Upper lobe of left lung (tissue), 6 donors: ENCODE data around the gene PICALM. TPM values are rescaled to one million over a fixed set of nuclear protein-coding genes. Genes with fewer than 3 reads are reported as not detected.

ENCODE experiments used
- ATAC-seq, 2 donors: fragments of 200-7000 bp; cut with Tn5 transposase; one replicate each; pipeline ENCODE4 v1.9.1; 2022; ENCODE audit warnings: mild to moderate bottlenecking in 2 of 2, moderate library complexity in 2 of 2; ENCODE audit not compliant: low FRiP score in 2 of 2
- DNase-seq, 2 donors: peaks; one replicate each; pipeline ENCODE4 v3.0.0-alpha.2; 2019 to 2020
- H3K27ac ChIP-seq, 4 donors: fragments of 200-600 bp; sonication (generic); one replicate each; pipeline ENCODE4 v1.5.1; 2016 to 2019
- H3K27me3 ChIP-seq, 4 donors: fragments of 200-600 bp; sonication (generic); one replicate each; pipeline ENCODE4 v1.5.1; 2017 to 2019
- H3K36me3 ChIP-seq, 4 donors: fragments of 200-600 bp; sonication (generic); one replicate each; pipeline ENCODE4 v1.5.1; 2016 to 2019
- H3K4me1 ChIP-seq, 4 donors: fragments of 200-600 bp; sonication (generic); one replicate each; pipeline ENCODE4 v1.5.1; 2018 to 2019
- H3K4me3 ChIP-seq, 4 donors: fragments of 200-600 bp; sonication (generic); one replicate each; pipeline ENCODE4 v1.5.1; 2017 to 2019; ENCODE audit warnings: mild to moderate bottlenecking in 2 of 4, moderate library complexity in 1 of 4
- H3K9me3 ChIP-seq, 4 donors: fragments of 200-600 bp; sonication (generic); one replicate each; pipeline ENCODE4 v1.5.1; 2018 to 2019
- CTCF ChIP-seq, 6 experiments: fragments of 450-650 bp in 4 of 6; fragments of 200-600 bp in 2 of 6; sonication (generic) in 2 of 6; IDR thresholded peaks; one replicate each; pipeline ENCODE4 v1.5.1; 2016 to 2019; ENCODE audit warnings: antibody characterized with exemption in 6 of 6
- EP300 ChIP-seq, 4 donors: sonication (generic); formaldehyde crosslinking; IDR thresholded peaks; one replicate each; pipeline ENCODE4 v1.5.1; 2017; ENCODE audit warnings: antibody characterized with exemption in 4 of 4, control low read depth in 2 of 4
- POLR2A ChIP-seq, 4 donors: fragments of 450-650 bp; IDR thresholded peaks; one replicate each; pipeline ENCODE4 v1.5.1; 2016 to 2017; ENCODE audit warnings: antibody characterized with exemption in 4 of 4, mild to moderate bottlenecking in 2 of 4
- POLR2AphosphoS5 ChIP-seq, 2 donors: sonication (generic); formaldehyde crosslinking; IDR thresholded peaks; one replicate each; pipeline ENCODE4 v1.5.1; 2017; ENCODE audit warnings: antibody characterized with exemption in 2 of 2
- WGBS, 2 donors: methylation state at CpG; one replicate each; pipeline ENCODE4 v1.1.5; 2017 to 2018; 5-methylcytosine and 5-hydroxymethylcytosine counted together
- total RNA-seq, 6 donors: library from RNA; depleted of rRNA in 4 of 6; stranded (reverse); fragments of >200 nt in 4 of 6; gene quantifications; one replicate each; pipeline versions ENCODE4 v1.1.0 to v1.2.1, GENCODE V29; 2016 to 2021
- donor health status: DM: no; HTN: no; CAD: no; lungs with moderate emphysema.
- donor health status: DM: no; HTN: yes; CAD: no; lungs with severe emphysema.

The PICALM gene
- total RNA-seq, 6 donors from 2014 or later, result 144 to 294 (median 198) TPM

- 0% methylated on average over 11 of the region's 11 CpGs for WGBS, 2 donors
- TF ChIP-seq POLR2A (IDR thresholded peaks at IDR 0.05), result peak in 1 of 4 donors; percentile 43
- no peak for TF ChIP-seq EP300 (IDR thresholded peaks at IDR 0.05)
Measured at GRCh38 chr11:86067009-86067850, 1.7 kb downstream of the PICALM start.

GRCh38 chr11:86066657-86067008, 2.3 kb downstream of the PICALM start:
- H3K27ac ChIP-seq, result peak overlapping the region; percentile 98 to 100 (median 98)
- H3K4me1 ChIP-seq, result peaks cover 32 to 57% (median 44%) of the 10 kb centered on the region in 4 donors

More at GRCh38 chr11:86067009-86067850, 1.7 kb downstream of the PICALM start:
- DNase-seq, result no peak
- H3K27me3 ChIP-seq, result no peaks in the 10 kb centered on the region
- H3K4me1 ChIP-seq, result peaks cover 26 to 51% (median 38%) of the 10 kb centered on the region in 4 donors
- H3K4me3 ChIP-seq, result peak overlapping the region; percentile 77 to 89 (median 82)
- peak overlapping the region; percentile 98 to 100 (median 98) for H3K27ac ChIP-seq
- no peaks in the 10 kb centered on the region for H3K36me3 ChIP-seq
- H3K9me3 ChIP-seq, result no peaks in the 10 kb centered on the region
- no peak for ATAC-seq

GRCh38 chr11:86066033-86066432, 2.9 kb downstream of the PICALM start:
- DNase-seq (no peak), ATAC-seq (no peak)
- peak overlapping the region; percentile 98 to 100 (median 98) for H3K27ac ChIP-seq
- no peaks in the 10 kb centered on the region for H3K36me3 ChIP-seq
- TF ChIP-seq CTCF (IDR thresholded peaks at IDR 0.05) (no peak), POLR2A (IDR thresholded peaks at IDR 0.05) (no peak), EP300 (IDR thresholded peaks at IDR 0.05) (no peak), POLR2AphosphoS5 (IDR thresholded peaks at IDR 0.05) (no peak)
- H3K4me1 ChIP-seq, result peaks cover 36 to 61% (median 47%) of the 10 kb centered on the region in 4 donors
- peak overlapping the region; percentile 9 to 83 (median 80) for H3K4me3 ChIP-seq
- H3K27me3 ChIP-seq, result no peaks in the 10 kb centered on the region
- 5% methylated on average over 3 of the region's 3 CpGs for whole genome bisulfite sequencing, 2 donors
- H3K9me3 ChIP-seq, result no peaks in the 10 kb centered on the region

More at GRCh38 chr11:86066657-86067008, 2.3 kb downstream of the PICALM start:
- Histone ChIP-seq H3K36me3 (no peaks in the 10 kb centered on the region), H3K4me3 (peak overlapping the region; percentile 77 to 89 (median 82)), H3K9me3 (no peaks in the 10 kb centered on the region), H3K27me3 (no peaks in the 10 kb centered on the region)
- 1 to 3% methylated on average over 5 of the region's 5 CpGs for WGBS, 2 donors
- DNase-seq (no peak), ATAC-seq (no peak)
- no peak for TF ChIP-seq POLR2AphosphoS5 (IDR thresholded peaks at IDR 0.05)
- no peak for TF ChIP-seq EP300 (IDR thresholded peaks at IDR 0.05)
- no peak for TF ChIP-seq POLR2A (IDR thresholded peaks at IDR 0.05)

- Histone ChIP-seq H3K4me3 (peak overlapping the region in 2 of 4 donors; percentile 82 to 83), H3K4me1 (peaks cover 44 to 65% (median 55%) of the 10 kb centered on the region in 4 donors), H3K27ac (peak overlapping the region; percentile 17 to 99 (median 72)), H3K36me3 (no peaks in the 10 kb centered on the region), H3K27me3 (no peaks in the 10 kb centered on the region), H3K9me3 (no peaks in the 10 kb centered on the region)
- 61 to 64% methylated on average over 5 of the region's 5 CpGs for WGBS, 2 donors
- ATAC-seq, result no peak
- DNase-seq, result no peak
- no peak for TF ChIP-seq EP300 (IDR thresholded peaks at IDR 0.05)
- no peak for TF ChIP-seq POLR2AphosphoS5 (IDR thresholded peaks at IDR 0.05)
- no peak for TF ChIP-seq POLR2A (IDR thresholded peaks at IDR 0.05)
- no peak for TF ChIP-seq CTCF (IDR thresholded peaks at IDR 0.05)
Measured at GRCh38 chr11:86064220-86064803, 4.6 kb downstream of the PICALM start.

- Histone ChIP-seq H3K9me3 (no peaks in the 10 kb centered on the region), H3K4me3 (peak overlapping the region in 1 of 4 donors; percentile 23), H3K4me1 (peaks cover 45 to 73% (median 62%) of the 10 kb centered on the region in 4 donors), H3K27me3 (no peaks in the 10 kb centered on the region), H3K36me3 (no peaks in the 10 kb centered on the region), H3K27ac (peak overlapping the region; percentile 46 to 98 (median 68))
- DNase-seq (no peak), ATAC-seq (no peak)
- WGBS, 2 donors, result 55 to 58% methylated on average over 1 of the region's 1 CpG
- TF ChIP-seq CTCF (IDR thresholded peaks at IDR 0.05), result no peak
- TF ChIP-seq POLR2A (IDR thresholded peaks at IDR 0.05), result no peak
- TF ChIP-seq POLR2AphosphoS5 (IDR thresholded peaks at IDR 0.05), result no peak
- no peak for TF ChIP-seq EP300 (IDR thresholded peaks at IDR 0.05)
Measured at GRCh38 chr11:86063536-86063935, 5.3 kb downstream of the PICALM start.
